Vagina (tissue), 2 donors: ENCODE results near the gene ODAPH.

Experiments
- POLR2A ChIP-seq, 2 donors: fragments of 450-650 bp; IDR thresholded peaks; one replicate each; pipeline ENCODE4 v1.6.1; 2017; ENCODE audit warnings: antibody characterized with exemption in 2 of 2, mild to moderate bottlenecking in 2 of 2, moderate library complexity in 2 of 2
- POLR2AphosphoS5 ChIP-seq, 2 donors: sonication (generic); formaldehyde crosslinking; IDR thresholded peaks; one replicate each; pipeline ENCODE4 v1.9.0; 2017; ENCODE audit warnings: antibody characterized with exemption in 2 of 2, mild to moderate bottlenecking in 2 of 2, low read depth in 1 of 2; ENCODE audit not compliant: insufficient read depth in 1 of 2
- TF ChIP-seq, protein P1 (sequence below), 3 experiments: fragments of 450-650 bp in 2 of 3; fragments of 200-600 bp in 1 of 3; sonication (generic) in 1 of 3; IDR thresholded peaks; one replicate each; pipeline ENCODE4 v1.5.1; 2017 to 2019; ENCODE audit warnings: antibody characterized with exemption in 3 of 3, mild to moderate bottlenecking in 2 of 3, moderate library complexity in 2 of 3

DNA sequence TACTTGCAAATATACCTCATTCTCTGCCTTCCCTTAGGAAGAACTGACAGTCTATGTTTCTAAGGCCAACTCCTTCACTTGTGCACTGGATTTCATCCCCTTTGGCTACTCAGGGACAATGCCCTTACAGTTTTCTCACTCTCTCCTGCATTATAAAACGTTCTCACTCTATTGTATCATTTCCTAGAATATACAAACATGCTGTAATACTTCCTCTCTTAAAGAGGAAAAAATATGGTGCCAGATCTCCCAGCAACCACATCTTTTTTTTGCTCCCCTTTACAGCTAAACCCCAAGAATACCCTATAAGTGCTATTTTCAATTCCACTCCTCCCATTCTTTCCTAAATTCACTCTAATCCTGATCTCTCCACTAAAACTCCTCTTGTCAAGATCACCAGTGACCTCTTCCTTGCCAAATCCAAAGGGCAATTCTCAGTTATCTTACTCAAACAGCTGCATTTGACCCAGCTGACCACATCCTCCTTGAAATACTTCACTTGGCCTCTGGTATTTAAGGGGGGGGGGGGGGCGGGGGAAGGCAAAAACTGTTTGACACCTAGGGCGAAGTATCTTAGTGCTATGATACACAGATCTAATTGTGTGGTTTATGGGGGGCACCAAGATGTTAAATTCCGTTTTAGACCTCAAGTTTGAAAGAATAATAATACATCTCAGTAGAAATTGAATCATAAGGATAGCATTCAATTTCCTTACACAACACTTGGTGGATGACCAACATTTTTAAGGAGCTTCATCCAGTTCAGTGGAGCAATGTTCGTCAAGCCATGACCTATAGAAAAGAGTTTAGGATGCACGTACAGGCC lies 43.3 kb upstream of the ODAPH start:
- TF ChIP-seq, protein P1, sequence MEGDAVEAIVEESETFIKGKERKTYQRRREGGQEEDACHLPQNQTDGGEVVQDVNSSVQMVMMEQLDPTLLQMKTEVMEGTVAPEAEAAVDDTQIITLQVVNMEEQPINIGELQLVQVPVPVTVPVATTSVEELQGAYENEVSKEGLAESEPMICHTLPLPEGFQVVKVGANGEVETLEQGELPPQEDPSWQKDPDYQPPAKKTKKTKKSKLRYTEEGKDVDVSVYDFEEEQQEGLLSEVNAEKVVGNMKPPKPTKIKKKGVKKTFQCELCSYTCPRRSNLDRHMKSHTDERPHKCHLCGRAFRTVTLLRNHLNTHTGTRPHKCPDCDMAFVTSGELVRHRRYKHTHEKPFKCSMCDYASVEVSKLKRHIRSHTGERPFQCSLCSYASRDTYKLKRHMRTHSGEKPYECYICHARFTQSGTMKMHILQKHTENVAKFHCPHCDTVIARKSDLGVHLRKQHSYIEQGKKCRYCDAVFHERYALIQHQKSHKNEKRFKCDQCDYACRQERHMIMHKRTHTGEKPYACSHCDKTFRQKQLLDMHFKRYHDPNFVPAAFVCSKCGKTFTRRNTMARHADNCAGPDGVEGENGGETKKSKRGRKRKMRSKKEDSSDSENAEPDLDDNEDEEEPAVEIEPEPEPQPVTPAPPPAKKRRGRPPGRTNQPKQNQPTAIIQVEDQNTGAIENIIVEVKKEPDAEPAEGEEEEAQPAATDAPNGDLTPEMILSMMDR (IDR thresholded peaks at IDR 0.05), result no peak
- TF ChIP-seq POLR2A (IDR thresholded peaks at IDR 0.05) (no peak), POLR2AphosphoS5 (IDR thresholded peaks at IDR 0.05; ENCODE audit: insufficient read depth in 1 of 2, low read depth in 1 of 2) (no peak)
